Measurements from ENCODE around the gene GLCCI1. TPM values are rescaled to one million over a fixed set of nuclear protein-coding genes. Genes with fewer than 3 reads are reported as not detected.

The GLCCI1 gene
- total and polyA plus RNA-seq, 2 donors (not counting 3 experiments of a cell fraction or from before 2014, with no cell fraction given) = 2.3 to 5.6 TPM

- no peak overlapping the region for H3K4me3 ChIP-seq (replicated peaks in 1 of 3; ENCODE audit: insufficient read depth in 1 of 3, low read depth in 1 of 3, low read length in 3 of 3)
- no peaks in the 10 kb centered on the region for H3K9me1 ChIP-seq (replicated peaks; ENCODE audit: control insufficient read depth, extremely low read depth, insufficient read depth, low read length)
- DNase-seq (ENCODE audit: low read depth, low spot score) = no peak
- H3K27me3 ChIP-seq (ENCODE audit: control insufficient read depth in 2 of 2, insufficient read depth in 2 of 2, low read length in 2 of 2) = no peaks in the 10 kb centered on the region
- dilution Hi-C loops (cut with MboI; ENCODE audit: extremely low pct_ligation_motif_present, low sequenced_read_pairs) (no loop called here), intact Hi-C loops (cut with micrococcal nuclease) (no loop called here)
- H3K9ac ChIP-seq (replicated peaks; ENCODE audit: extremely low read depth, insufficient read depth, low read length) = no peak overlapping the region
- no peak overlapping the region for H3K27ac ChIP-seq (ENCODE audit: insufficient read depth, low read depth, low read length)
- H3K4me1 ChIP-seq (ENCODE audit: control insufficient read depth, extremely low read depth, insufficient read depth, low read length) = peaks cover 5% of the 10 kb centered on the region
- ChIA-PET POLR2A (interaction anchor here (0.6 kb wide), 1 partner anchor 377 kb away, joined by 4 read pairs; the partner anchor contains the start of gene UMAD1), CTCF (interaction anchor here (4.0 kb wide), 1 partner anchor 16 kb away, joined by 22 read pairs; no protein-coding TSS in a partner anchor)
- H3K4me2 ChIP-seq (ENCODE audit: insufficient read depth, low read length) = no peak overlapping the region
- no peak for FAIRE-seq
- no peaks in the 10 kb centered on the region for H3K9me3 ChIP-seq (replicated peaks; ENCODE audit: control insufficient read depth, insufficient read depth, low read length)
- no peak for TF ChIP-seq MYC (IDR thresholded peaks at IDR 0.05; ENCODE audit: low read depth, low read length)
- TF ChIP-seq POLR2AphosphoS5 (IDR thresholded peaks at IDR 0.05; ENCODE audit: insufficient read depth, low read depth, low read length) = no peak
- TF ChIP-seq JUN (IDR thresholded peaks at IDR 0.05; ENCODE audit: borderline replicate concordance, insufficient read depth, insufficient read length, low read depth) = no peak
- TF ChIP-seq EZH2 (IDR thresholded peaks at IDR 0.05; ENCODE audit: borderline replicate concordance, low read depth, low read length, severe bottlenecking) = no peak
- TF ChIP-seq MAX (IDR thresholded peaks at IDR 0.05; ENCODE audit: insufficient read depth, insufficient read length) = no peak
- TF ChIP-seq FOS (IDR thresholded peaks at IDR 0.05; ENCODE audit: borderline replicate concordance, insufficient read depth, low read length) = no peak
- no peak for TF ChIP-seq CTCF (IDR thresholded peaks at IDR 0.05; ENCODE audit: extremely low read depth in 1 of 2, insufficient read depth in 1 of 2, low read depth in 1 of 2, low read length in 2 of 2)
- no peak for TF ChIP-seq GATA2 (IDR thresholded peaks at IDR 0.05; ENCODE audit: insufficient read depth, insufficient read length, low read depth, low read length)
- TF ChIP-seq POLR2A (IDR thresholded peaks at IDR 0.05; ENCODE audit: low read depth, low read length) = no peak
- no TSS peak for BruUV-seq (replicated peaks)
- no peaks in the 10 kb centered on the region for H3K36me3 ChIP-seq (ENCODE audit: control insufficient read depth in 2 of 2, extremely low read depth in 1 of 2, insufficient read depth in 2 of 2, low read length in 2 of 2)
- H2AFZ ChIP-seq (ENCODE audit: low read depth, low read length) = no peak overlapping the region
- H4K20me1 ChIP-seq (replicated peaks; ENCODE audit: control insufficient read depth, extremely low read depth, insufficient read depth, low read length) = no peaks in the 10 kb centered on the region
- no peaks in the 10 kb centered on the region for H3K79me2 ChIP-seq (ENCODE audit: control insufficient read depth, insufficient read depth, low read length)
These were observed 48.8 kb downstream of the GLCCI1 start for GRCh38 chr7:8017423-8017822.
